Measurements from ENCODE around the gene USP22. TPM values are rescaled to one million over a fixed set of nuclear protein-coding genes. Genes with fewer than 3 reads are reported as not detected.
"Not testable (repeated sequence)": the region's sequence is repeated elsewhere in the genome, so short reads cannot be mapped to it uniquely, and the experiment has no call there.

The USP22 gene
- total RNA-seq, 1 experiment from 2014 or later = 144 TPM

DNA sequence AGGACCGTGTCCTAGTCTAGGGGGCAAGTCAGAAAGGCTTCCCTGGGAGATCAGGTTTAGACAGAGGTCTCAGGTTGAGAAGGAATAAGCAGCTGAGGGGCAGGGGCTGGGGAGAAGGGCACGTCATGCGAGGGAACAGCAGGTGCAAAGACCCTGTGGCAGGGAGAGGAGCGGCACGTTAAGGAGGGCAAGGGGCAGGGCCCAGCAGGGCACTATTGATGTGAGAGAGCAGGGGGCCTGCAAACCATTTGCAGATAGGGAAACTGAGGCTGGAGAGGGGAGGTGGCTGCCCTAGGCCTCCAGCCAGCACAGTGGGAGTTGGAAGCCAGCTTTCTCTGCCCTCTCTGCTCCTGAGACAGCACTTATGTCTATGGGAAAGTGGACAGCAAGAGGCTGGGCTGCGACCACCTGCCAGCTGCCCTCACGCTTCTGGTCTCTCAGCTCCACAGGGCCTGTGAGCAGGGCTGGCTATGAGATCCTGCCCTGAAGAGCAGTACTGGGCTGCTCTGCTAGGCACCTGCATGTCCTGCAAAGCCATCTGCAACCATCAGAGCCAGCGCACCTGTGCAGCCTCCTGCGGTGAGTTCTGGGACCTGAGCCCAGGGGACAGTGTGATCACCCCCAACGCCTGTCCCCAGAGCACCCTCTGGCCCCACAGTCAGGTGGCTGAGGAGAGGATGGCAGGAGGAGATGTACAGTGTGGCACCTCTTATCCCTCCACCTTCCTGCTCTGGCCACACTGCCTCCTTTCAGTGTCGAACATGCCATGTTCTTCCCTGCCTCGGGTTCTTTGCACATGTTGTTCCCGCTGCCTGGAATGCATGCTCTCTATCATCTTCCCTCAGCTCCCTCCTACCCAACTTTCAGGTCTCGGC lies 61.5 kb downstream of the USP22 start:
- in situ Hi-C loops (cut with HindIII; ENCODE audit: low pct_unique_long_range_greater_than_20kb, low sequenced_read_pairs) = no loop called here
- DNase-seq (ENCODE audit: low read depth) = no peak

DNA sequence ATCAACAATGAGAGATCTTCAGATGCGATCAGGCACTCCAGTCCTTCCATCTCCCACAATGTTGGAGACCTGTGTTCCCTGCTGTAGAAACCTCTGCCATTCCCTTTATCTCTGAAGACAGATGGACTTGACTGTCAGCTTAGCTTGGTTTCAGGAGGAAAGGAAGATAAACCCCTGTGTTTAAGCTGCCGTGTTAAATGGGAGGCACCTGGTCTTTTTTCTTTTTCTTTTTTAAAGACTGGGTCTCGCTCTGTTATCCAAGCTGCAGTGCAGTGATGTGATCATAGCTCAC lies 63.1 kb downstream of the USP22 start:
- in situ Hi-C loops (cut with HindIII; ENCODE audit: low pct_unique_long_range_greater_than_20kb, low sequenced_read_pairs) = no loop called here
- DNase-seq (ENCODE audit: low read depth) = no peak

DNA sequence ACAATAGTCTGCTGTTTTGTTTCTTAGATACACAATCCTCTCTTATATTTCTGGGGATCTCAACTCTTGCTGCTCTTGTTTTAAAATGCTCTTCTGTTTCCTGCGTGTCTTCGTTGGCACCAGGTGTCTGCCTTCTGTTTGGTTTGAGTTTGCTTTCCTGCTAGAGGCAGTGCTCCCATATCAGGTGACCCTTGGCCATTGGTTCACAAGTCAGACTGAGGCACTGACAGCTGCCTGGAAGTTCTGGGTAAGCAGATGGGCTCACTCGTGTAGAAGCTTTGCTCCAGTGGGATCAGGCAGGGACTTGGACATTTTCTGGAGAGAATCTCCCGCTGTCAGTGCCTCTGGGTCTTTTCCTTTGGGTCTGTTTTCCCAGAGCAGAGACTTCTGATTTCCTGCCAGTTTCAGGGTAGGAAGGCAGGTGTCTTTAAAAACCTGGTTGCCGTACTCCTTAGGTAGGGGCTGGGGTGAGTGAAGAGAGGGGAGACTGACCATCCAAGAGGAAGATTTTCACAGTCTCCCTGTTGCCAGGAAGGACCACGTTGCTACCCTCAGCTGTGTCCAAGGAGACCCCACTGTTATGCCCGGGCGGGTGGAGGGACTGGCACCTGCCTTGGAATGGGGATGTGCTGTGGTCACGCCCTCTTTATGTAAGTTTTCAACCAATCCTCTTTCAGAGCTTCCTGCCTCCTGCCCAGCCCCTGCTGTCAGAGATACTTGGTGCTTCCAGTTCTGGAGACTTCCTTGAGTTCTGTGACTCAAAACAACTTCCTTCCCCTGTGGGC lies 63.6 kb downstream of the USP22 start:
- DNase-seq (ENCODE audit: low read depth); in situ Hi-C loops (cut with HindIII; ENCODE audit: low pct_unique_long_range_greater_than_20kb, low sequenced_read_pairs): not testable (repeated sequence)

DNA sequence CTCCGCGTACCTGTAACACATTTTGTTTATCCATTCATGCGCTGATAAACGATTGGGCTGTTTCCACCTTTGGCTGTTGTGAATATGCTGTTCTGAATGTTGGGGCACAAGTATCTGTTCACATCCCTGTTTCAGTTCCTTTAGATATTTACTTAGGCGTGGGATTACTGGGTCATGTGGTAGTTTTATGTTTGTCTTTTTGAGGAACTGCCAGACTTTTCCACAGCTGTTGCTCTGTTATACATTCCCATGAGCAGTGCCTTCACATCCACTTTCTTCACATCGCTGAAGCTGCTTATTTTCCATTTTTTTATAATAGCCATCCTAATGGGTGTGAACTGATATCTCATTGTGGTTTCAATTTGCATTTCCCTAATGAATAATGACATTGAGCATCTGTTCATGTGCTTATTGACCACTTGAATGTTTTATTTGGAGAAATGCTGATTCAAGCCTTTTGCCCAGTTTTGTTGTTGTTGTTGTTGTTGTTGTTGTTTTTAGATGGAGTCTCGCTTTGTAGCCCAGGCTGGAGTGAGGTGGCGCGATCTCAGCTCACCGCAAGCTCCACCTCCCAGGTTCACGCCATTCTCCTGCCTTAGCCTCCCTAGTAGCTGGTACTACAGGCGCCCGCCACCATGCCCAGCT lies 65.1 kb downstream of the USP22 start:
- in situ Hi-C loops (cut with HindIII; ENCODE audit: low pct_unique_long_range_greater_than_20kb, low sequenced_read_pairs); DNase-seq (ENCODE audit: low read depth): not testable (repeated sequence)

DNA sequence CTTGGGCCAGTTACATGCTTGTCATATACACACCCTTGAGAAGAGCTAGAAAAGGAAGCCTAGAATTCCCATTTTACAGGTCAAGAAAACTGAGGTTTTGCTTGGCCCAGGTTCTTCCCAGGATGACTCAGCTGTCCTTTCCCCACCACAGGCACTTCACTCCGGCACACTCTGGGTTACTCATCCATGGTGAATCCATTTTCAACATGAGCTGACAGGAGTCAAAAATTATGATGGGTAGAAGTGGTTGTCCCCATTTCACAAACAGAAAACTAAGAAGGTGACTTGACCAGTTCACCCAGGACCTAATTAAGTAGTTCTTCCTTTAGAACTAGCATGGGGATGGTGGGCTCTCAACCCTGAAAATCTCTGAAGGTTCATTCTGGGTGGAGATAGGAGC lies 67.2 kb downstream of the USP22 start:
- DNase-seq (ENCODE audit: low read depth) = no peak
- in situ Hi-C loops (cut with HindIII; ENCODE audit: low pct_unique_long_range_greater_than_20kb, low sequenced_read_pairs) = no loop called here

DNA sequence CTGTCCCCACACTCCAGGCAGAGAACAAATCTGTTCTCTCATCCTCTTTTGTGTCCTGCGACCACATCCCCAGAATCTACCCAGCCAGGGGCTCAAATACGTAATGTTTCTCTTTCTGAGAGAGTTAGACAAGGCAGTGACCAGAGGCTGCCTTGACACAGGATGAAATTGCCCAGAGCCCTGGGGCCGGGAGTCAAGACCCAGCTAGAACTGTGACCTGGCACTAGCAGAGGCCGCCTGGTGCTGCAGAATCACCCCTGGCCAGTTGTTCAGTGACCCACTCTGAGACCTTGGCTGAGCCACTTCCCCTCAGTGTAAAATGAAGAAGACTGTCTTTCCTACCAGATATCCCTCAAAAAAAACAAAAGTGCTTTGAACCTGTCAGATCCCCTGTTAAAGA lies 72.5 kb downstream of the USP22 start:
- no peak for DNase-seq (ENCODE audit: low read depth)
- in situ Hi-C loops (cut with HindIII; ENCODE audit: low pct_unique_long_range_greater_than_20kb, low sequenced_read_pairs) = no loop called here

DNA sequence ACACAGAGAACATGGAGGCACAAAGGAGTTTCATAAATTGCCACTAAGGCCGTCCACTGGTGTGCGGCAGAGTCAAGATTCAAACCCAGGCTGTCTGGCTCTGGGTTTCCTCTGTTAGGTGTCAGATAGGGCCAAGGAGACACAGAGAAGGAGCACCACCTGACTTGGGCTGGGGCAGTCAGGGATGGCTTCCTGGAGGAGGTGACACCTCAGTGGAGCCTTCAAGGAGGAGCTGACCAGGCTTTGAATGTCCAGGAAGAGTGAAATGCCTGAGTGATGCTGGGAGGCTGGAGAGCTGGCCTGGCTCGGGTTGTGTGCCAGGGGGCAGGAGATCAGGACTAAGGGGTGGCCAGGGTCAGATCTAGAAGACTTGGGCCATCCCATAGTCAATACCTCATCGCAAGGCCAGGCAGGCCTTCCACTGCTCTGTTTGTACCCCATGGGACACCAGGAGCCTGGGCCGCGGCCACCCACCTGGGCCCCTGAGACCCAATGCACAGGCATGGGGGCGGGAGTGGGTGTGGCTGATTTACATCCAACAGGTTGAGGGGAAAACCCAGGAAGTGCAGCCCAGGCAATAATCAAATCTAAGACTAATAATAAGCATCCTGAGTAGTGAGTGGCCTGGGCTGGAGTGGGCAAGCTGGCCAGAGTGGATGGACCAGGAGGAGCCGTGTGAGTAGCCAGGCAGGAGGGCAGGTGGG lies 73.7 kb downstream of the USP22 start:
- in situ Hi-C loops (cut with HindIII; ENCODE audit: low pct_unique_long_range_greater_than_20kb, low sequenced_read_pairs) = no loop called here
- DNase-seq (ENCODE audit: low read depth) = no peak

DNA sequence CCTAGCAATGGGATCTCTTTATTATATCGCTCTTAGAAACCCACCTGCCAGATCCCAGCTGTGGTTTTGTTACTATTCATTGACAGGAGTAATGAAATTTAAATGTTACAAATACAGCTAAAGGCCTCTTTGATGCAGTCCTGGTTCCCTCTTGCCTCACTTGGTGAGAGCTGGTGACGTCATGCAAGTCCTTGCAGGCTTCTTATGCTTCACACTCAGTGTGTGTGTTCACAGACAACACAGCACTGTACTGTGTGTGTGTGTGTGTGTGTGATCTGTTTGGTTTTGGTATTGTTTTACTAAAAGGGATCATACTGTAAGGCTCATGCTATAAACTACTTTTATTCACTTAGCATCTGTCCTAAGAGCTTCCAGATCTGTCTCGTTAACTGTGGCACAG lies 75.0 kb downstream of the USP22 start:
- in situ Hi-C loops (cut with HindIII; ENCODE audit: low pct_unique_long_range_greater_than_20kb, low sequenced_read_pairs) = no loop called here

DNA sequence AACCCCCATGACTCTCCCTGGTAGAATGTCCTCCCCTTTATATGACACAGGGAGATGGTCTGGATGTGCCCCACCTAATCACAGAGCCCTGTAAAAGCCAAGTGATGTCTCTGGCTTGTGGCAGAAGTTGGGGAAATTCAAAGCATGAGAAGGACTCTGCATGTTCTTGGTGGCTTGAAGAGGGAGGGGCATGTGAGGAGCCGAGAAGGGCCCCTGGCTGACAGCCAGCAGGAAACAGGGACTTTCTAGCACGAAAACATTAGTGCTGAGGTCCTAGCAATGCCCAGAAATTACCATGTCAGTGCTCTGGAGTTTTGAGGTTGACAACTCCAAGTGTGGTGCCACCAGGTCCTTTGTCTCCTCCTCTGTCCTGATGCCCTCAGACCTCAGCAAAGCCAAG lies 75.9 kb downstream of the USP22 start:
- DNase-seq (ENCODE audit: low read depth) = no peak
- in situ Hi-C loops (cut with HindIII; ENCODE audit: low pct_unique_long_range_greater_than_20kb, low sequenced_read_pairs) = no loop called here

More for the DNA sequence above, 75.0 kb downstream of the USP22 start:
- no peak for DNase-seq (ENCODE audit: low read depth)

DNA sequence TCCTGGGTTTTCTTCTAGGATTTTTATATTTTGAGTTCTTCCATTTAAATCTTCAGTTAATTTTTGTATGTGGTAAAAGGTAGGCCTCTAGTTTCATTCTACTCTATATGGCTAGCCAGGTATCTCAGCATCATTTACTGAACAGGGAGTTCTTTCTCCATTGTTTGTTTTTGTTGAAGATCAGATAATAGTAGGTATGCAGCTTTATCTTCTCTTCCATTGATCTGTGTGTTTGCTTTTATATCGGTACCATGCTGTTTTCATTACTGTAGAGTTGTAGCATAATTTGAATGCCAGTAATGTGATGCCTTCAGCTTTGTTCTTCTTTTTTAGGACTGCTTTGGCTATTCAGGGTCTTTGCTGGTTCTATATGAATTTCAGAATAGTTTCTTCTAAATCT lies 77.3 kb downstream of the USP22 start:
- in situ Hi-C loops (cut with HindIII; ENCODE audit: low pct_unique_long_range_greater_than_20kb, low sequenced_read_pairs) = no loop called here
- no peak for DNase-seq (ENCODE audit: low read depth)

DNA sequence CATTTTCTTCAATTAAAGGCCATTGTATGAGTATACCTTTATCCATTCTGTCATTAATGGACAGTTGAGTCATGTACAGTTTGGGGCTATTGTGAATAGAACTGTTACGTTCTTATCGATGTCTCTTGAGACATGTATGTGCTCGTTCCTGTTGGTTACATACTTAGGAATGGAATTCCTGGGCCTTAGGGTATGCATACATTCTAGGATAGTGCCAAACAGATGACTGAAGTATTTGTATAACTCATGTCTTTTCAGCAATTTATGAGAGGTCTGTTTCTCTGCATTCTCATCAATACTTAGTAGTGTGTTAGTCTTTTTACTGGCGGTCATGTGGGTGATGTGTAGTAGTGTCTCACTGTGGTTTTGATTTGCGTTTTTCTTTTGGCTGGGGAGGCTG lies 81.2 kb downstream of the USP22 start:
- in situ Hi-C loops (cut with HindIII; ENCODE audit: low pct_unique_long_range_greater_than_20kb, low sequenced_read_pairs) = no loop called here
- DNase-seq (ENCODE audit: low read depth) = no peak

DNA sequence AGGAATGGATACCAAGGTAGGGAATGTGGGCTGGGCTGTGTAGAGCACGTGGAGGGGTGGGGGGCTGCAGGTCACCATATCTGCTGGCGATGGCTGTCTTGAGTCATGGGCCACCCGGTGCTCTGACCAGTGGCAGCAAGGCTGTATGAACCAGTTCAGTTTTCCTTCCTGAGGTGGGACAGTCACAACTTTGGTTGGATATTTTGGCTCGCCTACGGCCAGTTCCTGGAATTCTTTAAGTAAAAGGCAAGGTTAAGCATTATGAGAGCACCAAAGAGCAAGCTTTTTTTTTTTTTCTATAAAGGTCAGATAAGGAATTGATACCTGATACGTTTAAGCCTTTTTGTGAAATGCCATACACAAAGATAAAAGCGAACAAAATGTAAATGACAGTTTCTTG lies 81.9 kb downstream of the USP22 start:
- in situ Hi-C loops (cut with HindIII; ENCODE audit: low pct_unique_long_range_greater_than_20kb, low sequenced_read_pairs) = no loop called here
- no peak for DNase-seq (ENCODE audit: low read depth)

DNA sequence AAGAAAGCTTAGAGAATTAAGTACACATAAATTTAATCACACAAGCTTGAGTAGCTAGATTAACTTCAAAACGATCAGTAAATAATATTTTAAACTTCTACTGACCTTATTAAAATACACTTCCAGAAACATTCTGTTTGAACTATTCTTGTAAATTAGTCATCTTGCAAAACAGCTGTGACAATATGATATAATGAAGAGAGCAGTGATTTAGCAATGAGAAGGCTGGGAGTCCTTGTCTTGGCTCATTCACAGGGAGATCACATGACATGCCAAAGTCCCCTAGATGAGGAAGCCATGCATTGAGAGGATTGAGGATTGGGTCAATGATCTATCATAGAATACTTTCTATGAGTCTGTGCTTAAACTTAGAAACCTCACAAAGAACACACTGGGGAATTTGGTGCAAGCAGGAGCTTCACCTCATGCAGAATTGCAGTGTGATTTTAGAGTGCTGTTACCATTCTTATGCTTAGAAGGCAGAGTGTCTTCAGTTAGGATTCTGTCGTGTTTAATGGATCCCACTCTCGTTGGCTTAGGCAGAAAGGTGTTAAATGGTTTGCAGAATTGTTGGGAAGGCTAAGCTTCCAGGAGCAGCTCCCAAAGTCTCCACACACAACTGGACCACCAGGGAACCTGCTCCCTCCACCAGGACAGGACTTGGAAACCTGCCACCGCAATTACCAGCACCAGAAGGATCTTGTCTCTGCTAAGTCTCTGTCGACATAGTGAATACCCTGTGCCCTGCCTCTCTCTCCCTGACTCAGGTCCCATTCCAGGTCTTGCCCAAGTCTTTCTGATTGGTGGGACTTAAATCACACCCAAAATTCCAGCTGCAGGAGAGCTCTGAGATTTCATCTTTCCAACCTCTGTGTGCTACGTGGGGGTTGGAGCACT lies 87.1 kb downstream of the USP22 start:
- DNase-seq (ENCODE audit: low read depth) = no peak
- in situ Hi-C loops (cut with HindIII; ENCODE audit: low pct_unique_long_range_greater_than_20kb, low sequenced_read_pairs) = no loop called here

DNA sequence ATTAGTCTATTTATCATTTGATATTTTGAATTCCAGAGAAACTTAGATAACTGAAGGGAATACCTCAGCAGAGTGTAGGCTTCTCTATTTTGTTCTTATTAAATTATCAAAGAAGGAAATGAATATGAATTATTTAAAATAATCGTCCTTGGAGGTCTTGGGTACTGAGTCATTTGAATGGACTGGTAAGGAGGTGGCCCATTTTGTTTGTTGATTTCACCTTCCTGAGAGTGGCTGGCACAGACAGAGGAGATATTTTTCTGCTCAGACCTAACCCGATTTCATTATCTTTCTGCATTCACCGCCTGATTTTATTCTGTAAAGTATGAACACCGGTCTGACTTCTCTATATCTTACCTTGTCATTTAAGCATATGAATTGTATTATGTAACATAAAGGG lies 88.0 kb downstream of the USP22 start:
- in situ Hi-C loops (cut with HindIII; ENCODE audit: low pct_unique_long_range_greater_than_20kb, low sequenced_read_pairs) = no loop called here
- DNase-seq (ENCODE audit: low read depth) = no peak

DNA sequence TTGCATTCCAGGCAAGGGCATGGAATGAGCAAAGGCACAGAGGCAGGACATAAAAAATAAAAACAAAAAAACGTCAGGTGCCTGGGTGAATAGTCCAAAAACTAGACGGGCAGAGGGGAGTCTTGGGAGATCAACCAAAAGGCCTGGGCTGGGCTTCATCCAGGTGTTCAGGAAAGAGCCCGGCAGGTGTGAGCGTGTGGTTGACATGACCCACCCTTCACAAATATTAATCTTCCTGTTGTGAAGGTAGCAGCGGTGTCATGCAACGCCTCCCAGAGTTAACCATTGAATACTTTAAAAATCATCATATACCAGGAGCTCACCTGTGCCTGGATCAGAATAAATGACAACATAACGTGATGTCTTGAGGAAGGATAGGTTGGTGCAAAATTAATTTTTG lies 90.6 kb downstream of the USP22 start:
- no peak for DNase-seq (ENCODE audit: low read depth)
- in situ Hi-C loops (cut with HindIII; ENCODE audit: low pct_unique_long_range_greater_than_20kb, low sequenced_read_pairs) = no loop called here

Data from Caki2 (cell line).